Parathyroid adenoma (tissue), 2 donors: Measurements from ENCODE around the gene APBA2.
"Not testable (repeated sequence)": the region's sequence is repeated elsewhere in the genome, so short reads cannot be mapped to it uniquely, and the experiment has no call there.

ENCODE experiments used
- H2AFZ ChIP-seq: fragments of 300-600 bp; sonication (generic); one replicate; pipeline ENCODE4 v1.7.0; 2017; ENCODE audit warnings: antibody characterized with exemption, mild to moderate bottlenecking
- H3K27ac ChIP-seq: fragments of 300-600 bp; sonication (generic); one replicate; pipeline ENCODE4 v1.7.0; 2017
- H3K27me3 ChIP-seq: fragments of 300-600 bp; sonication (generic); one replicate; pipeline ENCODE4 v1.7.0; 2017; ENCODE audit warnings: low read length; ENCODE audit not compliant: control insufficient read depth, insufficient read depth
- H3K36me3 ChIP-seq: fragments of 300-600 bp; sonication (generic); one replicate; pipeline ENCODE4 v1.7.0; 2017; ENCODE audit warnings: low read length; ENCODE audit not compliant: control insufficient read depth, insufficient read depth
- H3K4me1 ChIP-seq: fragments of 300-600 bp; sonication (generic); one replicate; pipeline ENCODE4 v1.7.0; 2017; ENCODE audit warnings: control low read depth
- H3K4me2 ChIP-seq: fragments of 300-600 bp; sonication (generic); one replicate; pipeline ENCODE4 v1.7.0; 2017; ENCODE audit warnings: low read length
- H3K4me3 ChIP-seq: fragments of 300-600 bp; sonication (generic); one replicate; pipeline ENCODE4 v1.7.0; 2017; ENCODE audit warnings: low read depth, low read length
- H3K79me2 ChIP-seq: fragments of 300-600 bp; sonication (generic); one replicate; pipeline ENCODE4 v1.7.0; 2017; ENCODE audit warnings: control low read depth
- H3K9ac ChIP-seq: fragments of 300-600 bp; sonication (generic); one replicate; pipeline ENCODE4 v1.7.0; 2017; ENCODE audit warnings: mild to moderate bottlenecking
- H3K9me3 ChIP-seq: fragments of 300-600 bp; sonication (generic); one replicate; pipeline ENCODE4 v1.7.0; 2017; ENCODE audit warnings: low read length; ENCODE audit not compliant: control insufficient read depth
- TF ChIP-seq, protein P1 (sequence below): fragments of 300-600 bp; sonication (generic); IDR thresholded peaks from one replicate; pipeline ENCODE4 v1.7.0; 2017; ENCODE audit warnings: antibody characterized with exemption, mild to moderate bottlenecking
- donor health status: primary hyperparathyroidism.

The APBA2 gene

DNA sequence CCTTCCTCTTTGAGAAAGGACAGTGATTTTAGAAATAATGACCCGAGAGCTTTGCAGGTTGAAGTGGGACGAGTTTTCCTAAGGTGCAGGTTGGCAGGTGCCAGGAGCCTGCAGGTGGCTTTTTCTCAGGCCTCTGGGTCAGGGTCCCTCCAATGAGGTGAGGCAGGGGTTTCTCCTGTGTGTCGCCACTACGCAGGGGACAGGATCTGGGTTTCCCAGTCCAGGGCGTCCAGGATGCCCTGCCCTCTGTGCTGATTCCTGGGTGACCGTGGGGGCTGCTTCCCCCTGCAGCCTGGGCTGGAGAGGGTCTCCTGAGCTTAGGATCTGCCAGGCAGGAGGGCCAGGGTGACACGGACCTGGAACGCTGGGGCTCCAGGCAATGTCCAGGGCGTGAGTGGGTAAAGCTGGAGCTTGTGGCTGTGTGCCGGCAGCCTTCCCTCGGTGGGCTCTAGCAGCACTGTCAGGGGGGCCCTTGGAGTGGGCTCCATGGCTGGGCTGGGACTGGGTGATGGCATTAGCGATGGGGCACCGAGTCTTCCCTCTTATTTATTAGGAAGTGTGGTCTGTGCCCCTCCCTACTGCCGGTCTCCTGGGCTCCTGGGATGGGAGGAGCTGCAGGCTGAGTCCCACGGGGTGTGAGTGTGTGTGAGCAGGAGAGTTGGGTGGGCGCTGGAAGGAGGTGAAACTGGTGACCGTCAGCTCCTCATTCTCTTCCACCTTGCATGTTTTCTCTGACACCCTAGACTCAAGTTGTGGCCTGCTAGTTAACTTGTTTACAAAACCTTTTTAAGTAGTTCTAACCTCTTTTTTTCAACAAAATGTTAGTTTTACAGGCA lies 1.8 kb downstream of the APBA2 start:
- no peak overlapping the region for H3K9ac ChIP-seq
- H3K27ac ChIP-seq: no peak overlapping the region
- peak overlapping the region; percentile 67 for H3K4me2 ChIP-seq
- TF ChIP-seq, protein P1, sequence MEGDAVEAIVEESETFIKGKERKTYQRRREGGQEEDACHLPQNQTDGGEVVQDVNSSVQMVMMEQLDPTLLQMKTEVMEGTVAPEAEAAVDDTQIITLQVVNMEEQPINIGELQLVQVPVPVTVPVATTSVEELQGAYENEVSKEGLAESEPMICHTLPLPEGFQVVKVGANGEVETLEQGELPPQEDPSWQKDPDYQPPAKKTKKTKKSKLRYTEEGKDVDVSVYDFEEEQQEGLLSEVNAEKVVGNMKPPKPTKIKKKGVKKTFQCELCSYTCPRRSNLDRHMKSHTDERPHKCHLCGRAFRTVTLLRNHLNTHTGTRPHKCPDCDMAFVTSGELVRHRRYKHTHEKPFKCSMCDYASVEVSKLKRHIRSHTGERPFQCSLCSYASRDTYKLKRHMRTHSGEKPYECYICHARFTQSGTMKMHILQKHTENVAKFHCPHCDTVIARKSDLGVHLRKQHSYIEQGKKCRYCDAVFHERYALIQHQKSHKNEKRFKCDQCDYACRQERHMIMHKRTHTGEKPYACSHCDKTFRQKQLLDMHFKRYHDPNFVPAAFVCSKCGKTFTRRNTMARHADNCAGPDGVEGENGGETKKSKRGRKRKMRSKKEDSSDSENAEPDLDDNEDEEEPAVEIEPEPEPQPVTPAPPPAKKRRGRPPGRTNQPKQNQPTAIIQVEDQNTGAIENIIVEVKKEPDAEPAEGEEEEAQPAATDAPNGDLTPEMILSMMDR: no peak
- H3K9me3 ChIP-seq: no peaks in the 10 kb centered on the region
- H3K27me3 ChIP-seq: no peaks in the 10 kb centered on the region
- no peak overlapping the region for H2AFZ ChIP-seq
- H3K36me3 ChIP-seq: no peaks in the 10 kb centered on the region
- no peaks in the 10 kb centered on the region for H3K79me2 ChIP-seq
- no peak overlapping the region for H3K4me3 ChIP-seq
- H3K4me1 ChIP-seq: no peaks in the 10 kb centered on the region

DNA sequence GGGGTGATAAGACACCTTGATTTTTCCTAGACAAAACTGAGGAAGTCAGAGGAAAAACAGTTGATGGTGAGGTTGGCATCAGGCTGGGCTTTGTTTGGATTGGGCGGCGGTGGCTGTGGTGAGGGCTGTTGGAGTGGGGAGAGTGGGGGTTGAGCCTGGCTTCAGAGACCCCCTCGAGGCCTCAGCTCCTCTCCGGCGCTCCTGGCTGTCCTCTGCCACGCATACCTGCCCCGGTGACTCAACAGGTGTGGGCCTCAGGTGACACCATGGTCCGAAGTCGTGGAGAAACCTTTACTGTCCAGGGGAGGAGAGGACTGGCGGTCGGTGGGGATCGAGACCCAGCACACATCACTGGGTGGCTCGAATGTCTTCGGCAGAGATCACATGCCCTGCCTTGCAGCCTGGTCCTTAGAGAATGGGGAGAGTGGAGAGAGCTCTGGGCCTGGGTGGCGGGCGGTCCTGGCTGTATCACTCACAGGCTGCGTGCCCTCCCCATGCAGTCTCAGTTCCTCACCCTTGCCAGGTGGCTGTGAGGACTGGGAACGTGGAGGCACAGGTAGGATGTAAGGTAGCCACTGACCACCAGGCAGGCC lies 2.6 kb downstream of the APBA2 start:
- Histone ChIP-seq H3K36me3 (no peaks in the 10 kb centered on the region), H2AFZ (no peak overlapping the region), H3K4me2 (no peak overlapping the region), H3K9ac (no peak overlapping the region), H3K27me3 (no peaks in the 10 kb centered on the region), H3K79me2 (no peaks in the 10 kb centered on the region), H3K4me3 (no peak overlapping the region), H3K9me3 (no peaks in the 10 kb centered on the region), H3K27ac (no peak overlapping the region), H3K4me1 (no peaks in the 10 kb centered on the region)
- TF ChIP-seq, protein P1: no peak

DNA sequence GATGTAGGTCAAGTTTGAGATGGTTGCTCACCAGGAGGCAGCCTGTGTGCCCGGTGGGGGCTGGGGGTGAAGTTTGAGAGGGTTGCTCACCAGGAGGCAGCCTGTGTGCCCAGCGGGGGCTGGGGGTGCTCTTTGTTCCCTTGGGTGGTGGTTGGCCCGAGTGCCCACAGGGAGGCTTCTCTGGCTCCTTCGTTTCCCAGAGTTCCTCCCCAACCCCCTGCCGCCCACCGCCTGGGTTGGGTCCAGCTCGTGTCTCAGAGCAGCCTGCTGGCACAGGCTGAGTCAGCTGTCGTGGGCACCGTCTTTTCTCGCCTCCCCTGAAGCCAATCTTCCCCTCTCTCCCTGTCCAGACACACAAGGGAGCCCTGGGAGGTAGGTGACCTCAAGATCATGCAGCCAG lies 3.1 kb downstream of the APBA2 start:
- no peaks in the 10 kb centered on the region for H3K9me3 ChIP-seq
- TF ChIP-seq, protein P1: no peak
- H3K27ac ChIP-seq: no peak overlapping the region
- no peaks in the 10 kb centered on the region for H3K4me1 ChIP-seq
- no peaks in the 10 kb centered on the region for H3K36me3 ChIP-seq
- H3K4me3 ChIP-seq: no peak overlapping the region
- H3K79me2 ChIP-seq: no peaks in the 10 kb centered on the region
- no peak overlapping the region for H3K9ac ChIP-seq
- no peaks in the 10 kb centered on the region for H3K27me3 ChIP-seq
- H2AFZ ChIP-seq: no peak overlapping the region
- H3K4me2 ChIP-seq: no peak overlapping the region

DNA sequence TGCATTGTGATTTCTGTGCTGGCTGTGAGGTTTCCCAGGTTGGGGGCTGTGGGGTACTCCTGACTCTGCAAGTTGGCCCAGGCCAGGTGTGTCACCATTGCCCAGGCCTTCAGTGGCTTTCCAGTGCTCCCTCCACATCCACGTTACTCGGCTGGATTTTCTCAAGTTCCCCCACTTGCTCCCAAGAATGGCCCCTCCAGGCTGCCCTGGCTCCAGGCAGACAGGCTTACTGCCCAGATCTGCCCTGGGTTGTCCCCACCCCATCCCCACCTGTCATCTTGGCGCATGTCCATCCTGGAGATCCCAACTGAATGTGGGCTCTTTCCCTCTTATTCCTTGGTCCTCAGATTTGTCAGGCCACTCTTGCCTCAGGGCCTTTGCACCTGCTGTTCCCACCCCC lies 3.6 kb downstream of the APBA2 start:
- no peak overlapping the region for H3K4me3 ChIP-seq
- no peak overlapping the region for H2AFZ ChIP-seq
- no peak overlapping the region for H3K9ac ChIP-seq
- H3K4me2 ChIP-seq: no peak overlapping the region
- H3K9me3 ChIP-seq: no peaks in the 10 kb centered on the region
- H3K4me1 ChIP-seq: no peaks in the 10 kb centered on the region
- no peaks in the 10 kb centered on the region for H3K36me3 ChIP-seq
- TF ChIP-seq, protein P1: no peak
- no peaks in the 10 kb centered on the region for H3K27me3 ChIP-seq
- no peak overlapping the region for H3K27ac ChIP-seq
- no peaks in the 10 kb centered on the region for H3K79me2 ChIP-seq

DNA sequence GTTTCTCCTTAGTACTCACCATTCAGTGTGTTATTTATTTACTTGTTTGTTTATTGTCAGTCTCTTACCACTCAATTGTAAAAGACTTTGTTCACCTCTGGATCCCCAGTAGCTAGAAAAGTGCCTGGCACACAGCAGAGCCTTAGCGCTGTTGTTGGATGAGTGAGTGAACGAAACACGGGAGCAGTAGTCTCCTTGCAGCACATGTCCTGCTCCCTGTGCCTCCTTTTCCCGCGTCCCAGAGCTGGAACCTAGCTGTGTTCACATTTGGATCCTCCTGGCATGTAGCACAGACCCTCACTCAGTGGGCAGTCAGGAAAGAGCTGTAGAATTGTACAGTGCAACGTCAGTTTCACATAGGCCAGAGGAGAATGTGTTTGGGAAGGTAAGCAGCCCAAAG lies 4.1 kb downstream of the APBA2 start:
- H3K27ac ChIP-seq, H3K79me2 ChIP-seq, H2AFZ ChIP-seq: not testable (repeated sequence)

DNA sequence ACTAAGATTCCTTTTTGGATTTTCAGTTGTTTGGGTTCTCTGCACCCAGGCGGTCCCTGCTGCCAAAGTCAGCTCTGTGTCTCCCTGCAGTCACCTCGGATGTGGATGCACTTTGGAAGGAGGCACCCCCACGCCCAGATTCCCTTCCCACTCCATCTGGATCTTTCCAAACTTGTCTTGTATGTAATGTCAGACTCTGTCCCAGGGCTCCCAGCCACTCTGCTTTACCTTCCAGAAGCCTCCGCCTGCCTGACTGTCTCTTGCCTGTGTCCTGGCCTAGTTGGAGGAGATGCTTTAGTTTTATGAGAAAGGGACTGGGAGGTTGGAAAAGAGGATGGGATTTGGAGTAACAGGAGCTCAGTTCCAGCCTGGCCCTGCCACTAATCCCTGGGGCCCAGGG lies 4.5 kb downstream of the APBA2 start:
- not testable (repeated sequence) for H2AFZ ChIP-seq, H3K4me2 ChIP-seq, H3K4me1 ChIP-seq, H3K79me2 ChIP-seq, H3K27ac ChIP-seq, H3K4me3 ChIP-seq, H3K36me3 ChIP-seq, H3K9ac ChIP-seq, H3K9me3 ChIP-seq, H3K27me3 ChIP-seq

More for the DNA sequence above, 4.1 kb downstream of the APBA2 start:
- not testable (repeated sequence) for H3K9me3 ChIP-seq, H3K36me3 ChIP-seq, H3K27me3 ChIP-seq, H3K4me2 ChIP-seq, H3K4me1 ChIP-seq, H3K4me3 ChIP-seq, H3K9ac ChIP-seq
